ENCODE measurements around the gene EID3. TPM values are rescaled to one million over a fixed set of nuclear protein-coding genes. Genes with fewer than 3 reads are reported as not detected.
"Not testable (repeated sequence)": the region's sequence is repeated elsewhere in the genome, so short reads cannot be mapped to it uniquely, and the experiment has no call there.

Gene EID3
- total RNA-seq, 1 donor from 2014 or later: 9.0 TPM

- intact Hi-C loops (cut with micrococcal nuclease): loop anchor here (1.0 to 10.0 kb wide), 11 partner anchors 15 to 949 kb away; partner anchors contain the start of genes APPL2, CHST11, EID3 and HCFC2
Measured at GRCh38 chr12:104288635-104289274, 14.8 kb upstream of the EID3 start.

GRCh38 chr12:104290320-104290719 lies 13.2 kb upstream of the EID3 start:
- intact Hi-C loops (cut with micrococcal nuclease): no loop called here

GRCh38 chr12:104290855-104291254 lies 12.7 kb upstream of the EID3 start:
- intact Hi-C loops (cut with micrococcal nuclease): no loop called here

- intact Hi-C loops (cut with micrococcal nuclease): no loop called here
Measured at GRCh38 chr12:104291867-104292524, 11.5 kb upstream of the EID3 start.

GRCh38 chr12:104292872-104293794 lies 10.4 kb upstream of the EID3 start:
- intact Hi-C loops (cut with micrococcal nuclease): no loop called here

- intact Hi-C loops (cut with micrococcal nuclease): not testable (repeated sequence)
Measured at GRCh38 chr12:104294158-104294859, 9.2 kb upstream of the EID3 start.

GRCh38 chr12:104294927-104295668 lies 8.4 kb upstream of the EID3 start:
- intact Hi-C loops (cut with micrococcal nuclease): no loop called here

GRCh38 chr12:104295954-104296353 lies 7.6 kb upstream of the EID3 start:
- intact Hi-C loops (cut with micrococcal nuclease): no loop called here

- intact Hi-C loops (cut with micrococcal nuclease): no loop called here
Measured at GRCh38 chr12:104296718-104297117, 6.8 kb upstream of the EID3 start.

- intact Hi-C loops (cut with micrococcal nuclease): no loop called here
Measured at GRCh38 chr12:104297477-104298113, 5.9 kb upstream of the EID3 start.

GRCh38 chr12:104299842-104300481 lies 3.6 kb upstream of the EID3 start:
- intact Hi-C loops (cut with micrococcal nuclease): loop anchor here (5.0 kb wide), 3 partner anchors 157 to 807 kb away; partner anchors contain the start of genes CHST11, NFYB and WASHC4

- intact Hi-C loops (cut with micrococcal nuclease): loop anchor here (5.0 kb wide), 3 partner anchors 153 to 803 kb away; partner anchors contain the start of genes CHST11, NFYB and WASHC4
Measured at GRCh38 chr12:104304261-104305009, 896 bp downstream of the EID3 start.

- intact Hi-C loops (cut with micrococcal nuclease): no loop called here
Measured at GRCh38 chr12:104305349-104305748, 1.8 kb downstream of the EID3 start.

GRCh38 chr12:104306376-104306775 lies 2.8 kb downstream of the EID3 start:
- intact Hi-C loops (cut with micrococcal nuclease): no loop called here

- intact Hi-C loops (cut with micrococcal nuclease): no loop called here
Measured at GRCh38 chr12:104306943-104307654, 3.6 kb downstream of the EID3 start.

GRCh38 chr12:104307655-104308000 lies 4.1 kb downstream of the EID3 start:
- intact Hi-C loops (cut with micrococcal nuclease): no loop called here

- intact Hi-C loops (cut with micrococcal nuclease): no loop called here
Measured at GRCh38 chr12:104309446-104309993, 6.0 kb downstream of the EID3 start.

Measured in T-helper 2 cell treated with Interferon-gamma antibody and Interleukin-4, amounts not matched to agents 100 ng/mL and 5 ng/mL, for 36 hours (primary cell).